GM18505 (cell line): ENCODE results near the gene JPH3.

Experiments used
- ATAC-seq: cut with Tn5 transposase; IDR thresholded peaks from one replicate; pipeline ENCODE4 v1.9.1; 2021; ENCODE audit not compliant: unreplicated experiment
- POLR2A ChIP-seq: IDR thresholded peaks from 4 replicates; pipeline ENCODE4 v1.6.1; 2011; ENCODE audit warnings: borderline replicate concordance; ENCODE audit not compliant: insufficient read depth, insufficient read length; ENCODE audit errors: extremely low read depth

Gene JPH3

DNA sequence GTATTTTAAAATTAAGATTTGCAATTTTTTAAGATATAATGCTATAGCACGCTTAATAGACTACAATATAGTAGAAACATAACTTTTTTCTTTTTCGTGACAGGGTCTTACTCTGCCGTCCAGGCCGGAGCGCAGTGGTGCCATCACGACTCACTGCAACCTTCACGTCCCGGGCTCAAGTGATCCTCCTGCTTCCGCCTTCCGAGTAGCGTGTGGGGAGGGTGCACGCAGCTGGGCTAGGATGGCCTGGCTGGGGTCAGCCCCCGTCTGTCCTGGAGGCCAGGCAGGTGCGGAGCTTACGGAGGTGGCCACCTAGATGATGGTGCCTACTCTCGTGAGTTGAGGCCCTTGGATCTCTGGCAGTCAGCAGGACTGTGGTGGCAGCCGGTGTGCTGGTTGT lies 50.1 kb downstream of the JPH3 start:
- no peak for TF ChIP-seq POLR2A
- ATAC-seq: no peak

GRCh38 chr16:87652799-87653198 lies 50.5 kb downstream of the JPH3 start:
- no peak for TF ChIP-seq POLR2A
- no peak for ATAC-seq

DNA sequence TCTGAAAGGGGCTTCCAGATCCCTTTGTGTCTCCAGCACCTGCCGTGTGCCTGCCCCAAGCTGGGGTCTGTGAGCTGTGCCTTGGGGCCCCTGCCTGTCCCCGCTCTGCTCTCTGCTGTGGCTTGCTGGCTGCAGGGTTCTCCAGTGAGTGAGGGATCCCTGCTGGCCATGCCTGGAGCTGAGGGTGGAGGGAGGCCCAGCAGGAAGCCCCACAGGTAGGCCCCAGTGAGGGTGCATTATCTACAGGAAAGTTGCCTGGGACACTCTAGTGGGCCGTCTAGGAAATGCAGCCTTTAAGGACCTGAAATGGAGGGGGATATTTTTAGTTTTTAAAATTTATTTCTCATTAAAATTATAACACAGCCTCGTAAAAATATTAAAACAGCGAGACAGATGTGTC lies 50.9 kb downstream of the JPH3 start:
- no peak for ATAC-seq
- no peak for TF ChIP-seq POLR2A

- no peak for ATAC-seq
- TF ChIP-seq POLR2A: no peak
Measured at GRCh38 chr16:87654826-87655225, 52.5 kb downstream of the JPH3 start.

GRCh38 chr16:87656328-87656727 lies 54.0 kb downstream of the JPH3 start:
- TF ChIP-seq POLR2A: no peak
- ATAC-seq: no peak

DNA sequence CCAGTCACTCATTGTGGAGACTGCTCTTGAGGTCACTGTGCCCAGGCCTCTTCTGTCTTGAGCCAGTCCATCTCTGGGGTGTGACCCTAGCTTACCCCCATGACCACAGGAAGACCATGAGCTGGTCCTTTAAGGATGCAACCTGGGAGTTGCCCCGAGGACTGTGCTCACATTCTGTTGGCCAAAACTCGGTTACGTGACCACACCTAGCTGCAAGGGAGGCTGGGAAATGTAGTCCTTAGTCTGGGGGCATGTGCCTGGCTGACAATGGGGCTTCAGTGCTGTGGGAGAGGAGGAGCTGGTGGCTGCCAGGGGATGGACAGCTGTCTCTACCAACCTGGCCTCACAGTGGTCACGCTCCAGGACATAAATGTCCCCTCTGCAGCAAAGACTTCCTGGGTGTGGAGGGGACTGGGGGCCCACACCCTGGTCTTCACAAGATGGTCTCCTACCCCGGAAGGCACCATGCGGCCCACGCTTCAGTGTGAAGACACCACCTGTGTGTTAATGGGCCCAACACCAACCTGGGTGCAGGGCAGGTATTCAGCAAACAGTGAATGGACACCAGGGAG lies 55.4 kb downstream of the JPH3 start:
- TF ChIP-seq POLR2A: no peak
- ATAC-seq: no peak

DNA sequence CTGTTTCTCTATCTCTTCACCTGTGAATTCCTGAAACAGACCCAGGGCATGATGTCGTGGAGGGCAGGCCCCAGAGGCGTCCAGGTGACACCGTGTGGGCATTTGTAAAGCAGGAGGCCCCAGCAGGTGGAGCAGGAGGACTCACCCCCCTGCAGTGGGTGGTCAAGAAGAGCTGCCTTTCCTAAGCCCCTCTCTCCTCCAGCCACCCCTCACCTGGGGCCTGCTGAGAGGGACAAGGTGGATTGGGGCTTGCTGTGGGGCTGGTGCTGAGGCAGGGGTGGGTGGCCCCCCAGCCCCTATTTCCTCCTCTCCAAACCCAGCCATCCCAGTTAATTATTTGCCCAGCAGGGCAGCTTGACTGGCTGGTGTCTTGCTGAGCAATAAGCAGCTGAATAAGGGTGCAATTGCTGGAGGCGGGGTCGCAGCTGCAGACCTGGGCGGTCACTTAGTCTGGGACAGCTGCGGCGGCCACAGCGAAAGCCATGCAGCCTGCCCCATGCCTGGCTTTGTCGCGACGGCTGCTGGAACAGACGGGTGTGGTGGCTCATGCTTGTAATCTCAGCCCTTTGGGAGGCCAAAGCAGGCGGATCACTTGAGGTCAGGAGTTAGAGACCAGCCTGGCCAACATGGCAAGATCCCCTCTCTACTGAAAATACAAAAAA lies 56.4 kb downstream of the JPH3 start:
- ATAC-seq: no peak
- TF ChIP-seq POLR2A: no peak

DNA sequence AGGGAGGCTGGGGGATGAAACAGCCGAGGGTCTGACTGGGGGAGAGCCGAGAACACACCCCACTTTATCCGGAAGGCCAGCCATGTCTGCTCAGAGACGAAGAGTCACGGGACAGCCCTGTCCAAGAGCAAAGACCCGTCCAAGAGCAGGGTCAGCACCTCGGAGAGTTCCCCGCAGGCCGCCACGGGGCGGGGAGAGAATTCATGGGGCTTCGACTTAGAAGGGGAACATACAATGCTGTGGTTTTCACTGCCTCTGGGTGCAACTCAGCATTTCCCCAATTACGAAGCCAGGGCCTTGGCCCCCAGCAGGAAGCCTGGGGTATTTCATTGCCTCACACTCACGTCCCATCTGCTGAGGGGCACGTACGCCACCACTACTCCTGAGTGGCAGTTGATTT lies 59.3 kb downstream of the JPH3 start:
- TF ChIP-seq POLR2A: no peak
- ATAC-seq: no peak

DNA sequence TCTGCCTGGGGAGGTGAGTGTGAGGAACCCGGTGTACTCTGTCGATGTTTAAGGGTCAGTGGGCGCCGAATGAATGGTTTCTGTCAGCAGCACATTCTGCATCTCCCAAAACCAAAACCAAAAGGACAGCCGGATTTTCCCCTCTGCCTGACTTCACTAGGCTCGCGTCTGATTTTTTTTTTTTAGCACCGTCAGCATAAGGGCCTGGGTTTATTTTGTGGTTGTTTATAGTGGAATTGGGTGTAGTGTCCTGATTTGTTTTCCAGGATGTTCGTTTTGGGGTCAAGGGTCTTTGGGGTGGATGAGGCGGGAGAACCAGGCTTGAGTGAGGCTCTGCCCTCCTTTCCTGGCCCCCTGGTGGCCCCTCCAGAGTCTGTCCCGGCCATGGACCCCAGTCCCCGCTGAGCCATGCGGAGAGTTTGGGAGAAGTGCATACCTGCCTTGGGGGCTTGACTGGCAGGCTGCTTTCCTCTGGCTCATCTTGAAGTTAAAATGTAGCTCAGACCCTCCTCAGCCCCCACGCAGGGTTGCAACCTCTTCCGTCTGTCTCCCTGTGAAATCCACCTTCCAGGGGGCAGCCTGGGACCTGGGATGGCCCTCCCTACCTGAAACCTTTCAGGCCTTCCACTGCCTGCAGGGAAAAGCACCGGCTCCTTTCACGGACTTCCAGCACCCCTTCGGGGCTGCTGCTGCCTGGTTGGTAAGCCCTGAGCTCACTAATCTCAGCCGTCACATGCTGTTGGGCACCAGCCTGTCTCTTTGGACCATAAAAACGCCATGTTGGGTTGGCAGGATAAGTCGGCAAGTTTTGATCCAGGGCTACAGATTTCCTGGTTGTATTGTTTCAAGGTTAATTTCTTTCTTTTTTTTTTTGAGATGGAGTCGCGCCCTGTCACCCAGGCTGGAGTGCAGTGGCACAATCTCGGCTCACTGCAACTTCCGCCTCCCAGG lies 60.2 kb downstream of the JPH3 start:
- no peak for ATAC-seq
- no peak for TF ChIP-seq POLR2A

GRCh38 chr16:87664792-87665191 lies 62.5 kb downstream of the JPH3 start:
- no peak for ATAC-seq
- TF ChIP-seq POLR2A: no peak

DNA sequence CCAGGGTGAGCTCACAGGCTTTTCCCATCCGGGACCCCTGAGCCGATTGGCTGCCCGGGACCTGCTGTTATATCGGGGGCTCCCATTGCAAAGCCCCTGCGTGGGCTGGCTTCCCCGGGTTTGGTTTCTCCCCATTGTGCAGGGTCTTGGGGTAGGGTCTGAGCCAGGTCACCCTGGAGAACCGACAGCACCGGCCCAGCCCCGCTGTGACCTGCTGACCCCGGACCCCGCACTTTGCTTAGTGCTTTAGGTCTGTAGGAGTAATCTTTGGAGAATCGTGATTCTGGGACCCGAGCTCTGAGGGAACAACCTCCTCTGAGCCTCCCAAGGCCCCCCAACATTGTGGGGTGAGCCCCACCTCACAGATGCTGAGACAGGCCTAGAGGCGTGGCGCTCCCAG lies 62.9 kb downstream of the JPH3 start:
- no peak for TF ChIP-seq POLR2A

DNA sequence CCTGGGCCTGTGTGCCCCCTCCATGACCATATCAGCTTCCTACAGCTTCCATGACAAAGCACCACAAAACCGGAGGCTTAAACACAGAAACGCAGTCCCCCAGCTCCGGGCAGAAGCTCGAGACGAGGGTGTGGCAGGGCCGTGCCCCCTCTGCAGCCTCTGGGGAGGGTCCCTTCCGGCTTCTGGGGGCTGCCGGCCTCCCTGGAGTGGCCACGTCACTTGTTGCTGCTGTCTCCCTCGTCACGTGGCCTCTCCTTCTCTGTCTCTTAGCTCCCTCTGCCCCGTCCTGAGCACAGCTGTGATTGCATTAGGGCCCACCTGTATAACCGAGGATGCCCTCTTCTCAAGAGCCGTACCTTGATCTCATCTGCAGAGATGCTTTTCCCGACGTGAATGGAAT lies 64.6 kb downstream of the JPH3 start:
- ATAC-seq: no peak
- no peak for TF ChIP-seq POLR2A

More for the DNA sequence above, 62.9 kb downstream of the JPH3 start:
- ATAC-seq: no peak

DNA sequence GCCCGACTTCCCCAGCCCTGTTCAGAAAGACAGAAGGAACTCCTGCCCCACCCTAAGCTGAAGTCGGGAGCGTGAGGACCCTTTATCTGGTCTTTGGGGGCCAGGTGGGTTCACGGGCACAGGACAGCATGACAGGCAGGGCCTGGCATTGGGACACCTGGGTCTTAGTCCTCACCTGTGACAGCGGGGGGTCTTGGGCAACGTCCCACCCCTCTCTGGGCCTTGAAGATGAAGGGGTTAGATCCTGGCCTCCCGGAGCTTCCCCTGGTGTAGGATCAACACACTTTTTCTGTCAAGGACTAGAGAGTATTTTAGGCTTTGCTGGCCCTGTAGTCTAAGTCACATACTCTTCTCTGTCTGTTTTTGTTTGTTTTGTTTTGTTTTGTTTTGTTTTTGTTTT lies 65.1 kb downstream of the JPH3 start:
- no peak for ATAC-seq
- TF ChIP-seq POLR2A: no peak

GRCh38 chr16:87667946-87668345 lies 65.6 kb downstream of the JPH3 start:
- no peak for ATAC-seq
- no peak for TF ChIP-seq POLR2A
